GM12878 (cell line): ENCODE measurements around the gene NUMB. TPM values are rescaled to one million over a fixed set of nuclear protein-coding genes. Genes with fewer than 3 reads are reported as not detected.
A peak's percentile ranks its signal among the peaks of the same experiment; 100 is the strongest.

ENCODE experiments used
- BACH1 ChIP-seq: fragments of 450-650 bp; IDR thresholded peaks from 2 replicates; pipeline ENCODE4 v1.6.1; 2017; ENCODE audit warnings: mild to moderate bottlenecking, borderline replicate concordance
- CBX5 ChIP-seq: sonication (generic); IDR thresholded peaks from 2 replicates; pipeline ENCODE4 v1.6.1; 2016; ENCODE audit warnings: low read depth, moderate library complexity, mild to moderate bottlenecking, inconsistent platforms
- E2F4 ChIP-seq: IDR thresholded peaks from 2 replicates; pipeline ENCODE4 v1.6.1; 2012; ENCODE audit warnings: low read depth, low read length, improper control_type of control experiment
- FOXK2 ChIP-seq: fragments of 450-650 bp; IDR thresholded peaks from 2 replicates; pipeline ENCODE4 v1.6.1; 2017; ENCODE audit warnings: mild to moderate bottlenecking, moderate library complexity
- GABPA ChIP-seq: IDR thresholded peaks from 2 replicates; pipeline ENCODE4 v1.6.1; 2014; ENCODE audit warnings: antibody characterized with exemption, low read depth, mild to moderate bottlenecking, inconsistent platforms
- HCFC1 ChIP-seq: fragments of 150-350 bp; IDR thresholded peaks from 2 replicates; pipeline ENCODE4 v1.6.1; 2014; ENCODE audit warnings: low read length
- HDGF ChIP-seq: fragments of 450-650 bp; IDR thresholded peaks from 2 replicates; pipeline ENCODE4 v1.6.1; 2016; ENCODE audit warnings: antibody characterized with exemption
- IKZF1 ChIP-seq: fragments of 450-650 bp; conservative IDR thresholded peaks from 2 replicates; pipeline ENCODE4 v1.6.1; 2017; ENCODE audit warnings: antibody characterized with exemption, mild to moderate bottlenecking
- IKZF2 ChIP-seq, 2 experiments: fragments of 450-650 bp; IDR thresholded peaks; 2 replicates each; pipeline ENCODE4 v1.6.1; 2017; ENCODE audit warnings: mild to moderate bottlenecking in 2 of 2, moderate library complexity in 2 of 2
- KLF5 ChIP-seq: fragments of 450-650 bp; IDR thresholded peaks from 2 replicates; pipeline ENCODE4 v1.6.1; 2014; ENCODE audit warnings: mild to moderate bottlenecking; ENCODE audit not compliant: partially characterized antibody
- MEF2A ChIP-seq: IDR thresholded peaks from 2 replicates; pipeline ENCODE4 v1.6.1; 2011; ENCODE audit warnings: low read depth, mild to moderate bottlenecking, low read length, moderate library complexity; ENCODE audit not compliant: insufficient read depth
- NR2C2 ChIP-seq: IDR thresholded peaks from 2 replicates; pipeline ENCODE4 v1.6.1; 2011; ENCODE audit warnings: borderline replicate concordance, low read depth; ENCODE audit not compliant: control insufficient read depth, insufficient read length
- SMAD1 ChIP-seq: fragments of 450-650 bp; IDR thresholded peaks from 2 replicates; pipeline ENCODE4 v1.6.1; 2018; ENCODE audit warnings: mild to moderate bottlenecking, low read depth; ENCODE audit not compliant: partially characterized antibody
- SMC3 ChIP-seq: IDR thresholded peaks from 2 replicates; pipeline ENCODE4 v1.6.1; 2011; ENCODE audit warnings: low read length, improper control_type of control experiment, borderline replicate concordance
- TARDBP ChIP-seq: IDR thresholded peaks from 2 replicates; pipeline ENCODE4 v1.6.1; 2016; ENCODE audit warnings: borderline replicate concordance
- USF1 ChIP-seq: IDR thresholded peaks from 2 replicates; pipeline ENCODE4 v1.6.1; 2011; ENCODE audit warnings: borderline replicate concordance, low read depth, mild to moderate bottlenecking, moderate library complexity, mixed read lengths, low read length; ENCODE audit not compliant: insufficient read depth; ENCODE audit errors: extremely low read length
- YY1 ChIP-seq: IDR thresholded peaks from 2 replicates; pipeline ENCODE4 v1.6.1; 2011; ENCODE audit warnings: low read depth, mild to moderate bottlenecking, low read length
- ZBTB40 ChIP-seq: fragments of 450-650 bp; IDR thresholded peaks from 2 replicates; pipeline ENCODE4 v1.6.1; 2016; ENCODE audit warnings: mild to moderate bottlenecking, moderate library complexity, borderline replicate concordance
- ZNF207 ChIP-seq: fragments of 450-650 bp; IDR thresholded peaks from 2 replicates; pipeline ENCODE4 v1.6.1; 2014; ENCODE audit warnings: antibody characterized with exemption, mild to moderate bottlenecking, borderline replicate concordance
- ZNF592 ChIP-seq: fragments of 450-650 bp; IDR thresholded peaks from 2 replicates; pipeline ENCODE4 v1.6.1; 2017; ENCODE audit warnings: mild to moderate bottlenecking, moderate library complexity
- polyA plus RNA-seq, 11 experiments: library from polyadenylated mRNA; depleted of rRNA in 4 of 11; unstranded in 6 of 11; stranded (reverse) in 5 of 11; fragments of >200 nt; fragmentation: Nextera tagmentation in 4 of 11; fragmentation: Illumina TruSeq in 1 of 11; extraction: Ambion mirVana in 4 of 11; extraction: Trizol in 1 of 11; gene quantifications; 1 replicate in 1 of 11; 2 replicates in 10 of 11; pipeline versions ENCODE4 v1.2.1 to v1.2.3, GENCODE V29; 2011 to 2016; ENCODE audit warnings: inconsistent platforms in 2 of 11, missing spikeins in 2 of 11, low read depth in 1 of 11
- total RNA-seq, 4 experiments: library from RNA; depleted of rRNA in 3 of 4; stranded (reverse); fragments of >200 nt in 3 of 4; fragmentation: Illumina TruSeq in 1 of 4; extraction: Trizol in 1 of 4; gene quantifications; 2 replicates each; pipeline versions ENCODE4 v1.2.1 to v1.2.3, GENCODE V29; 2013 to 2021

Gene NUMB
- total and polyA plus RNA-seq, 10 of the 15 experiments (the other 5 are each of a cell fraction or from before 2014, with no cell fraction given), result 22.0 to 147 (median 48.9) TPM

- TF ChIP-seq E2F4 (no peak), YY1 (peak; percentile 75; the same call in 1 of the 2 replicates), ZNF592 (peak; percentile 12), BACH1 (no peak; the same call in 1 of the 2 replicates), USF1 (no peak), ZBTB40 (peak; percentile 38; the same call in 1 of the 2 replicates), CBX5 (no peak), HDGF (0 out of 2 replicates have a peak, but pooled peaks have one; percentile 70), NR2C2 (no peak), SMAD1 (peak; percentile 92), IKZF1 (peak; percentile 76), FOXK2 (no peak), HCFC1 (no peak), TARDBP (no peak), SMC3 (no peak; the same call in 1 of the 2 replicates), IKZF2 (IDR thresholded peaks at IDR 0.05) (peak; percentile 84 to 90), GABPA (no peak), ZNF207 (0 out of 2 replicates have a peak, but pooled peaks have one; percentile 25), KLF5 (peak; percentile 46), MEF2A (peak; percentile 82)
These were observed 19.4 kb upstream of the NUMB start (continued) for GRCh38 chr14:73477618-73478266.
